Lower lobe of right lung (tissue), 2 donors: ENCODE results near the gene FOXK1. TPM values are rescaled to one million over a fixed set of nuclear protein-coding genes. Genes with fewer than 3 reads are reported as not detected.

Source experiments
- ATAC-seq, 2 donors: fragments of 200-7000 bp; cut with Tn5 transposase; one replicate each; pipeline ENCODE4 v1.9.1; 2020 to 2022; ENCODE audit warnings: mild to moderate bottlenecking in 2 of 2, moderate library complexity in 2 of 2
- DNase-seq: peaks from one replicate; pipeline ENCODE4 v3.0.0-alpha.2; 2020
- H3K27ac ChIP-seq: fragments of 200-600 bp; one replicate; pipeline ENCODE4 v1.8.0; 2022
- H3K27me3 ChIP-seq: fragments of 200-600 bp; one replicate; pipeline ENCODE4 v1.8.0; 2022; ENCODE audit warnings: low read depth
- H3K36me3 ChIP-seq: fragments of 200-600 bp; one replicate; pipeline ENCODE4 v1.8.0; 2022; ENCODE audit warnings: mild to moderate bottlenecking
- H3K4me1 ChIP-seq: fragments of 200-600 bp; one replicate; pipeline ENCODE4 v1.8.0; 2022
- H3K4me3 ChIP-seq: fragments of 200-600 bp; one replicate; pipeline ENCODE4 v1.8.0; 2022; ENCODE audit warnings: mild to moderate bottlenecking
- H3K9me3 ChIP-seq: fragments of 200-600 bp; one replicate; pipeline ENCODE4 v1.8.0; 2022
- intact Hi-C: fragments of 100-400 bp; cut with DNase I; formaldehyde crosslinking; loops from one replicate; pipeline ENCODE4 v1.11.0; 2022
- total RNA-seq: library from RNA; stranded (reverse); fragmentation: NEBNext Ultra II Directional; extraction: Animal tissue kit (Norgen Biotek cat#: 25700); gene quantifications from one replicate; pipeline ENCODE4 v1.2.1, GENCODE V29; 2021
- TF ChIP-seq, protein P1 (sequence below): fragments of 200-600 bp; IDR thresholded peaks from one replicate; pipeline ENCODE4 v1.8.0; 2022; ENCODE audit warnings: antibody characterized with exemption, mild to moderate bottlenecking
- donor health status: DM: no; HTN: yes; CAD: no; lungs with severe emphysema.

The FOXK1 gene
- total RNA-seq, 1 donor from 2014 or later = 28.8 TPM

GRCh38 chr7:4739528-4739992, 57.5 kb downstream of the FOXK1 start:
- TF ChIP-seq, protein P1, sequence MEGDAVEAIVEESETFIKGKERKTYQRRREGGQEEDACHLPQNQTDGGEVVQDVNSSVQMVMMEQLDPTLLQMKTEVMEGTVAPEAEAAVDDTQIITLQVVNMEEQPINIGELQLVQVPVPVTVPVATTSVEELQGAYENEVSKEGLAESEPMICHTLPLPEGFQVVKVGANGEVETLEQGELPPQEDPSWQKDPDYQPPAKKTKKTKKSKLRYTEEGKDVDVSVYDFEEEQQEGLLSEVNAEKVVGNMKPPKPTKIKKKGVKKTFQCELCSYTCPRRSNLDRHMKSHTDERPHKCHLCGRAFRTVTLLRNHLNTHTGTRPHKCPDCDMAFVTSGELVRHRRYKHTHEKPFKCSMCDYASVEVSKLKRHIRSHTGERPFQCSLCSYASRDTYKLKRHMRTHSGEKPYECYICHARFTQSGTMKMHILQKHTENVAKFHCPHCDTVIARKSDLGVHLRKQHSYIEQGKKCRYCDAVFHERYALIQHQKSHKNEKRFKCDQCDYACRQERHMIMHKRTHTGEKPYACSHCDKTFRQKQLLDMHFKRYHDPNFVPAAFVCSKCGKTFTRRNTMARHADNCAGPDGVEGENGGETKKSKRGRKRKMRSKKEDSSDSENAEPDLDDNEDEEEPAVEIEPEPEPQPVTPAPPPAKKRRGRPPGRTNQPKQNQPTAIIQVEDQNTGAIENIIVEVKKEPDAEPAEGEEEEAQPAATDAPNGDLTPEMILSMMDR = peak; percentile 69
- Histone ChIP-seq H3K9me3 (no peaks in the 10 kb centered on the region), H3K27ac (peak overlapping the region; percentile 80), H3K27me3 (no peaks in the 10 kb centered on the region), H3K4me3 (peak overlapping the region; percentile 39), H3K36me3 (peaks cover 22% of the 10 kb centered on the region), H3K4me1 (peaks cover 47% of the 10 kb centered on the region)
- intact Hi-C loops = no loop called here
- ATAC-seq = peak; percentile 36 to 47
- no peak for DNase-seq

- intact Hi-C loops = no loop called here
- no peak for ATAC-seq
- H3K4me1 ChIP-seq = peaks cover 53% of the 10 kb centered on the region
Observed at GRCh38 chr7:4740796-4741195, 58.7 kb downstream of the FOXK1 start.

DNA sequence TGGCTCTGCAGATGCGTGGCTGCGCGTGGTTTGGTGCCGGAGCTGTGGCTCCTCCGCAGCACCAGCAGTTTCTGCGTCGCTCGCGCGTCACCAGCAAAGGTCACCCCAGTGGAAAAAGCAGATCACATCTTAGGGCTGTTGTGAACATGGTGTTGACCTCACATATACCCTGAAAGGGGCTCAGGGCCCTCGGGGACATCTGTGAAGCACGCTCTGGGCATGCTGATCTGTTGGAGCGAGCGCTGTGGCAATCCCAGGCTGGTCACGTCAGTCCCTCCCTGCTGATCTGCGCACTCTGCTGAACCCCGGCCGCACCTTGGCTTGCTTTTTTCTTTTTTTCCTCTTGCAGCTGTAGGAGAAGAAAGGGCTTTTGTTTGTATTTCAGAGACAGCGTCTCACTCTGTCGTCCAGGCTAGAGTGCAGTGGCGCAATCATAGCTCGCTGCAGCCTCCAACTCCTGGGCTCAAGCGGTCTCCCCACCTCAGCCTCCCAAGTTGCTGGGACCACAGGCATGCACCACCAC, 60.0 kb downstream of the FOXK1 start:
- TF ChIP-seq, protein P1 = no peak
- no peak for ATAC-seq
- no peaks in the 10 kb centered on the region for H3K27me3 ChIP-seq
- H3K4me3 ChIP-seq = no peak overlapping the region
- intact Hi-C loops = no loop called here
- H3K9me3 ChIP-seq = no peaks in the 10 kb centered on the region
- DNase-seq = no peak
- H3K36me3 ChIP-seq = peaks cover 22% of the 10 kb centered on the region
- peak overlapping the region; percentile 96 for H3K27ac ChIP-seq
- H3K4me1 ChIP-seq = peaks cover 65% of the 10 kb centered on the region

More at GRCh38 chr7:4740796-4741195, 58.7 kb downstream of the FOXK1 start:
- H3K36me3 ChIP-seq = peaks cover 22% of the 10 kb centered on the region
- H3K27ac ChIP-seq = no peak overlapping the region
- no peak for DNase-seq
- H3K9me3 ChIP-seq = no peaks in the 10 kb centered on the region
- H3K4me3 ChIP-seq = no peak overlapping the region
- H3K27me3 ChIP-seq = no peaks in the 10 kb centered on the region
- TF ChIP-seq, protein P1 = no peak

GRCh38 chr7:4742852-4743251, 60.8 kb downstream of the FOXK1 start:
- TF ChIP-seq, protein P1 = no peak
- intact Hi-C loops = no loop called here
- peaks cover 28% of the 10 kb centered on the region for H3K36me3 ChIP-seq
- no peak for ATAC-seq
- no peaks in the 10 kb centered on the region for H3K9me3 ChIP-seq
- H3K4me1 ChIP-seq = peaks cover 70% of the 10 kb centered on the region
- no peak for DNase-seq
- peak overlapping the region; percentile 96 for H3K27ac ChIP-seq
- no peaks in the 10 kb centered on the region for H3K27me3 ChIP-seq
- H3K4me3 ChIP-seq = no peak overlapping the region

GRCh38 chr7:4744391-4745264, 62.5 kb downstream of the FOXK1 start:
- intact Hi-C loops = no loop called here
- H3K9me3 ChIP-seq = no peaks in the 10 kb centered on the region
- H3K4me1 ChIP-seq = peaks cover 68% of the 10 kb centered on the region
- TF ChIP-seq, protein P1 = no peak
- H3K4me3 ChIP-seq = peak overlapping the region; percentile 34
- H3K27ac ChIP-seq = peak overlapping the region; percentile 96
- ATAC-seq (peak; percentile 96), DNase-seq (peak; percentile 99)
- no peaks in the 10 kb centered on the region for H3K27me3 ChIP-seq
- H3K36me3 ChIP-seq = peaks cover 40% of the 10 kb centered on the region
